ENCODE measurements around the gene LIAS.
"Not testable (repeated sequence)": the region's sequence is repeated elsewhere in the genome, so short reads cannot be mapped to it uniquely, and the experiment has no call there.

LIAS gene

DNA sequence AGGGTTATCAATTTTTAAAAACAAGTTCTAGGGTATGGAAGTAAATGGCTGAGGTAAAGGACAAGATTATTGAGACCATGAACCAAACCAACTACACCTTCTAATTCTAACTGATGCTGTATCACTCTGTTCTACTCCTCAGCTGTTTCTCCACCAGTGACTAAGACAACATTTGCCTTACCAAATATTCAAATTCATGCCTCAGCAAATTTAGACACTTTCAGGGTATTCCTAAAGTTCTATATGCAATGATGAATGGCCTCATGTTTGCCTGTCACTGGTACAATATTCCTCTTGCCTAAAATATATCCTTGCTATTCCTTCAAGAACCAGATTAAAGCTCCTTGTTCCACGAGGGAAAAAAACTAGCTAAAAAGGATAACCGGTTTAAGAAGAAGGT lies 5.1 kb upstream of the LIAS start:
- DNase-seq = no peak

DNA sequence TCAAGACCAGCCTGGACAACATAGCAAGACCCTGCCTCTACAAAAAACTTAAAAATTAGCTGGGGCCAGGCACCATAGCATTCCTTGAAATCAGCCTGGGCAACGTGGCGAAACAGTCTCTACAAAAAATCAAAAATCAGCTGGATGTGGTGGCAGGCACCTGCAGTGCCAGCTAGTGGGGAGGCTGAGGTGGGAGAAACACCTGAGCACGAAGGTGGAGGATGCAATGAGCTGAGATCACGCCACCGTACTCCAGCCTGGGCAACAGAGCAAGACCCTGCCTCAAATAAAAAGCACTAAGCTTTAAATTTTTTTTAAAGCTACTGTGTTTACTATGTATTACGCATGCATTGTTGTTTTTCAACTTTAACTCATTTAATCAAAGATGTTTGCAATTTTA lies 3.4 kb upstream of the LIAS start:
- DNase-seq = no peak

DNA sequence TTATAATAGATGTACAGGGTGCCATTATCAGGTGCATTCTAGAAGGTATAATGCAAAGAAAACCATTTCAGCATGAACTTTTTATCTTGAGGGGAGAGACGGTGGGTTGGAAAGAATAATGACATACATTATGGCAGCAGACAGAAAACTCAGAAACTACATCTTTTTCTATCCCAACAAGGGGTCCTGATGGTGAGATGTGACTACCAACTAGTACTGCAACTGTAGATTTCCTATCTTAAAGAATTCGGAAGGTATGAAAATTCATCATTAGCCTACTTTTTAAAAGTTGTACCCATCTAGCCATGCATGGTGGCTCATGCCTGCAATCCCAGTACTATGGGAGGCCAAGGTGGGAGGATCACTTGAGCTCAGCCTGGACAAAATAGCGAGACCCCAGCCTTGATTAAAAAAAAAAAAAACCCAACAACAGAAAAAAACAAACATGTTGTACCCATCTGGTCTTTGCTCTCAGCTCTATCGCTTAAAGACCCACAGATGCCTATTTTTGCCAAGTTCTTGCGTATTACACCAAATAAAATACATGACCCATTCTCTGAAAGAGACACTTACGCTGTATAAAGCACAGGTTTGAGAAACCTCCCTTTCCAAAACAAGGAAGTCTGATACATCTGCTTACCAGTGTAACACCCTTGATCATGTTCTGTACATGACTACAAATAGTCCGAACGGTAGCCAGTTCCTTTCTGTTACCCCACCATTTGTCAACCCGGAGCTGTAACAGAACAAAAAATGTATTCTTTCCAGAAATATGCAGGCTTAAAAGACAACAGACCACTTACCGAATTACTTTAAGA lies 1.7 kb upstream of the LIAS start:
- no peak for DNase-seq

DNA sequence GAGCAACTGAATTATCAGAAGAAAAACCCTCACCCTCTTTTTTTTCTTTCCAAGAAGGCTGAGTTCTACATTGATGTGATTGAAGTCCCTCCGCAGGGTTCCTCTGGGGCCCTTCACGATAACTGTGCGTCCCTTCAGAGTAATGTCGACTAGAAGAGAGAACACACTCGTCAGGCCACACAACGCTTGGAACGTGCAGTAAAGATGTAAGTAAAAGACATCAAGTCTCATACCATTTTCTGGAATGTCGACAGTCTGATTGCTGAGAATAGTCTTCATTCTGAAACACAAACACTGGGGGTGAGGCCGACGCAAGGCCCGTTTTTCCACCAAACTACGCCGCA lies 723 bp upstream of the LIAS start:
- not testable (repeated sequence) for DNase-seq

DNA sequence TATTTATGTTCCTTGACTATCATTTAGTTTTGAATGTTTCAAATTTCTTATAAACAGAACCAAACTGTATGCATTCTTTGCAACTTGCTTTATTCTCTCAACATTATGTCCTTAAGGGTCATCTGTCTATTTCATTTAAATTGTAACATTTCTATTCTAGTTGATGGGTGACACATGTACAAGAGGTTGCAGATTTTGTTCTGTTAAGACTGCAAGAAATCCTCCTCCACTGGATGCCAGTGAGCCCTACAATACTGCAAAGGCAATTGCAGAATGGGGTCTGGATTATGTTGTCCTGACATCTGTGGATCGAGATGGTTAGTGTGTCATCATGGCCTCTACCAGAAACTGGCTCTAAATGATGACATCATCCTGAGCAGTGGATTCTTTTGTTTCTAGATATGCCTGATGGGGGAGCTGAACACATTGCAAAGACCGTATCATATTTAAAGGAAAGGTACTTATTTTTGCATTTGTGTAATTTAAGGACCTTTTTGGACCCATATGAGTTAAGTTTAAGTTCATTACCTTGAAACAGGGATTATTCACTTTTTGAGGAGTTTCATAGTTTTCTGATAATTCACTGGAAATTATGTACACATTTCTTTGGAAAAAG lies 6.1 kb downstream of the LIAS start:
- no peak for DNase-seq

DNA sequence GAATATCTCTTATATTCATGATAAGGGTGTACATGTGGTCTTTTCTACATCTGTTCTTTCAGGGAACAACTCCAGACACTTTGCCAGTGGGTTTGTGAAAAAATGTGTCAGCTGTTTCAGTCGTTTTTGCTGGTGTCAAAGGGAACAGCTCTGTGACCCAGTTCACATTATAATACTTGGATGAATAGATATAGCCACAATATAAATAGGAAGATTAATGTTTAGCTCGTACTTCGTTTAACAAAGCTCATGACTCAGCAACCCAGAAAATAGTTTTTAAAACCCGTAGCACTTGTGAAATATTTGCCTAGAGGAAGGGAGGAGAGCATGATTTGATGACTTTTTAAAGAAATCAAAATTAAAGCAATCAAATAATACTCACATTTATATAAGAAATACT lies 7.9 kb downstream of the LIAS start:
- no peak for DNase-seq

DNA sequence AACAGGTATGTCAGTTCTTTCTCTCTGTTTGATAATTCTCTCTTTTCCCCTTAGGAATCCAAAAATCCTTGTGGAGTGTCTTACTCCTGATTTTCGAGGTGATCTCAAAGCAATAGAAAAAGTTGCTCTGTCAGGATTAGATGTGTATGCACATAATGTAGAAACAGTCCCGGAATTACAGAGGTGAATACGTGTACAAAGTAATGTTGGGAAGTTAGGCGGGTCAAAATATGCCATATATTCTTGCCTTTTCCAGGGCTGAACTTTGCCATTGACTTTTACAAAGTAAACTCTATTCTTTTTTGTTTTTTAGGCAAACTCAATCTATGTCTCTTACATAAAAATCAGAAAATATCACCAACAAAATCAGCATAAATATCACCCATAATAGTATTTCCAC lies 8.6 kb downstream of the LIAS start:
- DNase-seq = no peak

DNA sequence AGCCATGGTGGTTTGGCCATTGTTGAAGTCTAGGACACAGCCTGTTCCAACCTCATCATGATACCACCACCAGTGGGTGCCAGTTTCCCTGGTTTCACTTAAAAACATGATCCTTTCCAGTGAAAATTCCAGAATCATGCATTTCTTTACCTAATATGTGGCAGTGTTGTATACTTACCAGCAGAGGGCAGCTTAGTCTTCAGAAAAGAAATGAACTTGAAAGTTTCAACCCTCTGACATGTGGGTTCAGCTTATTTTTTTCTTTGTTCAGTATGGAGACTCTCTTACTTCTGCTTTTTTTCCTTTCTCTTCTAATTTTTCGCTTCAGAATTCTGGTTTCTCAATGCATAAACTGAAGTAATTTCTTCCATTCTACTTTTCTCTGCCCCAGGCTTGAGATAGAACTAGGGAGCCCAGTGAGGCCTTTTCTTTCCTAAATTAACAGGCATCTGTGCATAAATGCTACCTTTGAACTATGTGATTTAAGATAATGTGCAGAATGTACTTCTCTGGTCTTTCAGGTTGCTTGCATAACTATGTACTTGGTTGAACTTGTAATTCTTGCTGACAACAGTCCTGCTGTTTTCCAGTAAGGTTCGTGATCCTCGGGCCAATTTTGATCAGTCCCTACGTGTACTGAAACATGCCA lies 10.7 kb downstream of the LIAS start:
- DNase-seq = peak; percentile 9

DNA sequence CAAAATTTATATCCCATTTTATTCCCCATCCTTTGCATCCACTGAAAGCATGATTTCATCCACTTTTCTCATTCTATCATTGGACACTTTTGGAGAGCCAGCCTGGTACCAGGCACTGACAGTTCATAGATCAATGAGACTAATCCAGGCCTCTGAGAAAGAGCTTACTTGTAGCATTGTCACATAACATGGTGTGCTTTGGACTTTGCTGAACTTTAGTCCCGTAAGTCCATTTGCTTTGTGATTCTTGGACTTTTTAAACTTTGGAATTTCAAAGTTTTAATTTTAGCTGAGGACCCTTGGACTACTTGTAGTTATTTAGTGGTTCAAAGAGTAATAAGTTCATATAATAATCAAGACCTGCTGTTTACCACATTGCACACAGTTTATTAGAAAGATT lies 11.5 kb downstream of the LIAS start:
- no peak for DNase-seq

DNA sequence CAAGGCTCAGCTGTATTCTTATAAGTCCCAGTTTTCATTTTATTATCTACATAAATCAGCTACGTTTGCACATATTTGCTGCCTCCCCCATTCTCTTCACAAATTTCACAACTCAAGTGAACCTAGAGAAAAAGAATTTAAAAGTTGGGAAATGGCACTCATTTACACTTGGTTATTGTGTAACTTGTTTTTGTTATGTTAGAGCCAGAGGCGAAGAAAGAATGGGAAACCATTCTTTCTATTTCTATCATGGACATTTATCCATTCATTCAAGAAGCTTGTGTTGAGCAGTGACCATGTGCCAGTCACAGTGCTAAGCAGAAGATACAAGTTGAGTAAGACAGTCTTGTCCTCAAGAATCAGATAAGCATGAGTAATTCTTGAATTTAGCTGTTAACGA lies 13.5 kb downstream of the LIAS start:
- no peak for DNase-seq

DNA sequence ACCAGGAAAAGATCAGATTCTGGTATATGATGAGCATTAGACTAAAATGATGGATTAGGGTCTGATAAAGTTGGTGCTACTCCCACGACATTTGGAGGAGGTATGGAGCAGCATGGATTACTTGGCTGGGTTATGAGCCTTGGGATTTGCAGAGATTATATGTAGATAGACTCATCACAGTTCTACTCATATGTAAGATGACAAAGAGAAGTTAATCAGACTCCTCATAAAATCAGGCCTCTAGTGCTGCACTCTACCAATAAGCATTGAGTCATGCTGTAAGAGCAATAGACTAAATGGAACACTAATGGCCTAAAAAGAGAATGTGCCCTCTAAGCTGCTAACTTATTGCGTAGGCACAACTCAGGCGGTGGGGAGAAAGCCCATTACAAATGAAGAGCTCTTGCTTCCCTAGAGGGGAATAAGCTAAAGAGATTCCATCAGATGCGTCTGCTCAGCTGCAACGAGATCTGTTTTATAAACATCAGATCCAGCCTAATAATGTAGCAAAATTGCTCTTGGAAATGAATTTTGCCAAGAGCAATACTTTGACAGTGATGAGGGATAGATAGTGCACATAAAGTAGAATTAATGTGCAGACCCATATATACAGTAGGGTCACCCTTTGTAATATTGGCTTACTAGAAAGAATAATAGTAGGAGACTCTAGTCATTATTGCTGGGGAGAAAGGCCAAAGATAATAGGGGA lies 17.5 kb downstream of the LIAS start:
- no peak for DNase-seq

DNA sequence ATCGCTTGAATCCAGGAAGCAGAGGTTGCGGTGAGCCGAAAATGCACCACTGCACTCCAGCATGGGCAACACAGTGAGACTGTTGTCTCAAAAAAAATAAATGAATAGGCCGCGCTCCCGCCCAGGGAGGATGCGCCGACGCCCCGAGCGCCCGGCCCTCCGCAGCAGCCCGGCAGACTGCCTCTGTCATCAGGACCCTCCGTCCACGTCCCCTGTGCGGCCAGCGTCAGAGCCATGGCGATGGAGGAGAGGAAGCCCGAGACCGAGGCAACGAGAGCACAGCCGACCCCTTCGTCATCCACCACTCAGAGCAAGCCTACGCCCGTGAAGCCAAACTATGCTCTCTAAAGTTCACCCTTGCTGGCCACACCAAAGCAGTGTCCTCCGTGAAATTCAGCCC lies 21.4 kb downstream of the LIAS start:
- no peak for DNase-seq

DNA sequence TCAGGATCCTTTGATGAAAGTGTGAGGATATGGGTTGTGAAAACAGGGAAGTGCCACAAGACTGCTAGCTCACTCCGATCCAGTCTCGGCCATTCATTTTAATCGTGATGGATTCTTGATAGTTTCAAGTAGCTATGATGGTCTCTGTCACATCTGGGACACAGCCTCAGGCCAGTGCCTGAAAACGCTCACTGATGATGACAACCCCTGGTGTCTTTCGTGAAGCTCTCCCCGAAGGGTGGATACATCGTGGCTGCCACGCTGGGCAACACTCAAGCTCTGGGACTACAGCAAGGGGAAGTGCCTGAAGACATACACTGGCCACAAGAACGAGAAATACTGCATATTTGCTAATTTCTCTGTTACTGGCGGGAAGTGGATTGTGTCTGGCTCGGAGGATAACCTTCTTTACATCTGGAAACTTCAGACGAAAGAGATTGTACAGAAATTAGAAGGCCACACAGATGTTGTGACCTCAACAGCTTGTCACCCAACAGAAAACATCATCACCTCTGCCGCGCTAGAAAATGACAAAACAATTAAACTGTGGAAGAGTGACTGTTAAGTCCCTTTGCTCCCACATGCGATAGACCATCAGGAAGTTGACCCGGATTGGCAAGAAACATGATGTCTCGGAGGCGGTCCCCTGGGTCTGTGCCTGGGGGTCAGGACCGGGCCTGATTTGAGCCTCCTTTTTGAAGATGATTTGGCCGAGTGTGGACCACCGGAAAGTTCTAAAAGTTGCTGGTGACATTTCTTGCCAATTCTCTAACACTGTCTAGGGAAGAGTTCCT lies 22.2 kb downstream of the LIAS start:
- no peak for DNase-seq

DNA sequence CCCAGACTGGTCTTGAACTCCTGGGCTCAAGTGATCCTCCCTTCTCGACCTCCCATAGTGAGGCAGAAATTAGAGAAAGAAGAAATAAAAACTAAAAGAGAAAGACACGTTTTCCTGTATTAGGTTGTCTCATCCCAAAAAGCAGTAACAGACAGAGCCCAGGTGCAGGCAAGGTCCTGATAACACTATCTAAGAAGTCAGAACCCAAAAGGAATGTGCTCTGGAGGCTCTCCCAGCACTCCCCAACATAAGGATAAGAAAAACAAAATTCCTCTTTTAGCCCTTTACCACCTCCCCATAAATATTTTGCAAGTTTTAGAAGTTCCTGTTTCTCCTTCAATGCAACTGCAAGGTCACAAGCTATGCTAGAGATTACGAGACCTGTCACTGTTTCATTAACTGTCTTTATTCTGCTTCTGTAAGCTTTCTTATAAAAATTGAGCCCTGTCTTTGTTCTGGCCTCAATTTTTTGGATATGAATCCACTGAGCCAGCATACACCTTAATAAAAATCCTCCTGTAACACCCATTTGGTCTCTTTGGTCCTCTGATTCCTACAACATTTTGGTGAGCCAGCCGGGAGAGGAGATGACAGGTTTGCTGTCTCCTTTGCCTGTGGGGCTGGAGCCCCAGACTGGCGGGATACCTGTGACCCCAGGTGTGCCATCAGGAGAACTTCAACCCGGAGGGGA lies 25.9 kb downstream of the LIAS start:
- DNase-seq = no peak

DNA sequence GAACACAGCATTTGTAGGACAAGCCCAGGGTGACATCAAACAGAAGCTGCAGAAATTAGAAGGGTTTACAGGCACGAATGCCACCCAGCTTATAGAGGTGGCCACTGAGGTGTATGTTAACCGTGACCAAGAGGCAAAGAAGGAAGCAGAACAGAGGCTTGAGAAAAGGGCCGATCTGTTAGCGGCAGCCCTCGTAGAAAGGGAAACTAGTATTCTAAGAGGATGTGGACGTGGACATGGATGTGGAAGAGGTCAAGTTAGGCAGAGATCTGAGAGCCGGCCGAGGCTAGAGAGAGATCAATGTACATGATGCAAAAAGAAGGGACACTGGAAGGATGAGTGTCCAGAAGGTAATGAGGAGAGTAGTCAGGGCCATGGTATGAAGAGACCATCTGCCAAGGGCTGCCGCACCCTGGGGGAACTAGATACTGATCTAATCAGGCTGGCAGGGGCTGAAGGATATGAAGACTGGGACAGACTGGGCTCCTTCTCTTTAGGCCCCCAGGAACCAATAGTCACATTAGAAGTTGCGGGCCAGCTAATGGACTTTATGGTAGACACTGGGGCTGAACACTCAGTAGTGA lies 27.5 kb downstream of the LIAS start:
- DNase-seq = no peak

DNA sequence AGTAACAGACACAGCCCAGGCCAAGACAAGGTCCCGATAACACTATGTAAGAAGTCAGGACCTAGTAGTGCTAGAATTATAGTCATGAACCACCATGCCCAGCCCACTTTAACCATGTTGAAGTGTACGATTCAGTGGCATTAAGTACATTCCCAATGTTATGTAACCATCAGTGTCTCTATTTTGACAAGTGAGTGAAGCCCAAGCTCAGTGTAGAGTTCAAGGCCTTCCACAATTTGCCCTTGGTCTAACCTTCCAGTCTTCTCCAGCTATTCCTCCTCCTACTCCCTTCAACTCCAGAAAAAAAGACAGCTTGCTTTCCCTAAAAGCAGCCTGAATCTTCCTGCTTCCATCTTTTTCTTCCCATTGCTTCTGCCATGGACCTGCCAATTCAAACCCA lies 31.5 kb downstream of the LIAS start:
- no peak for DNase-seq

DNA sequence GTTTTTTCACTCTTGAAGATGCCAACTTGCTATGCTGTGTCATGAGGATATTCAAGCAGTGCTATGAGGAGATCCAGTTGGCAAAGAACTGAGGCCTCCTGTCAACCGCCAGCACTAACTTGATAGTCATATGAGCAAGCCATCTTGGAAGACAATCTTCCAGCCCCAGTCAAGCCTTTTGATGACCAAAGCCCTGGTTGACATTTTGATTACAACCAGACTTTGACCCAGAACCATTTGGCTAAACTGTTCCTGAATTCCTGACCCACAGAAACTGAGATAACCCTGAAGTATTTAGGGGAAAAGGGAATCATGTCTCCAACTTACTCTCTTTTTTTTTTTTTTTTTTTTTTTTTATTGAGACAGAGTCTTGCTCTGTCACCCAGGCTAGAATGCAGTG lies 35.5 kb downstream of the LIAS start:
- DNase-seq = no peak

DNA sequence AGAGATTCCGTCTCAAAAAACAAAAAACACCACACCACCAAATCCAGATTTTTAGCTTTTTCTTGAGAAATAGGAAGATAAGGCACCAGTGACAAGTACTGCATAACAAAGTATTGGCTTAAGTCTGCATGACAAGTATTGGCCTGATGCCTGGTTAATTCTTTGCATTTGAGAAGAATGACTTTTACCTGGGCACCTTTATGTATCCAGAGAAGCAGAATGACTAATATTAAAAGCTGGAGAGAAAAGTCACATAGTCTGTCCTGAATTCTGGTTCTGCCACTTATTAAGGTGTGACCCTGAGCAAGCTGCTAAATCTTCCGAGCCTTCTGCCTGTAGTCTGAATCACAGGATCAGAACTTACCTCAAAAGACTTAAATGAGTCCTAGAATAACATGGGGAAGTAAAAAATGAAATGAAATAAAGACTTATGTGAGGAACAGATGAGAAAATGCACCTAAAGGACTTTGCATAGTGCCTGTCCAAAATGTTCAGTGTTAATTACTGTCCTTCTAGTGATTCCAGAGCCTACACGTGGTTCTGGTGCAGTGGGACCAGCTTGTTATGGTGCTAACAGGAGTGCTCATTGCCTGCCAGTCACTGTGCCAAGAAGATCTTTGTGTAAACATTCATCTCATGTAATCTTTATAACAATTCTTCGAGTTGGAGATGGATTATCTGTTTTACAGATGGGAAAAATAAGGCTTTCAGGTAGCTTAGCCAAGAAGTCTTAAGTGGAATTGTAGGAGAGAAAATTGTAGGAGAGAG lies 36.8 kb downstream of the LIAS start:
- no peak for DNase-seq

DNA sequence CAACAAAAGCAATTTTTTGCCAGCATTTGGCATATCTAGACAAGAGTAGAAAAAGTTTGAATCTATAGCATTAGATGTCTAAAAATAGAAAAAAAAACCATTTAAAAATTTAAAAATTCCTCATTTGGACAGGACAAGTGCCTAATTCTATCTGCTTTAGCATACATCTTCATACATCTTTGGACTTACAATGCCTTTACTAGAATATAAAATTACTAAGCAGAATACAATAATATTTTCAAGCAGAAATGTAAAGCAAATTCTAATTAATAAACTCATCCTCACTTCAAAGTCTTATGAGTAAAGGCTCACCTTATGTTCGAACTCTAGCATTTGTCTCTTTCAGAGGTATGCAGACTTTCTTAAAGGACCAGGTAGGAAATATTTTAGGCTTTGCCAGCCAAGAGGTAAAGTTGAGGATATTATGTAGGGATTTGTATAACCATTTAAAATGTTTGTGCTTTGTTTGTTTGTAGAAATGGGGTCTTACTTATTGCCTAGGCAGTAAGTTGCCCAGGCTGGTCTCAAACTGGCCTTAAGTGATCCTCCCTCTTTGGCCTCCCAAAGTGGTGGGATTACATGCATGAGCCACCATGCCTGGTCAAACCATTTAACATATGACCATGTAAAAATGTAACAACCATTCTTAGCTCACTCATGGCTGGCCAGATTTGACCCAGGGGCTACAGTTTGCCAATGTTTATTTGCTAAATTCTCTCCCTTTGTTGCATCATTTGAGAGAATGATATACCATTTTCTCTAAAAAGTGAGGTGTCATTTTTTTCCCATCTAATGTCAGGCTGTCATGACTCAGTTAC lies 39.3 kb downstream of the LIAS start:
- no peak for DNase-seq

DNA sequence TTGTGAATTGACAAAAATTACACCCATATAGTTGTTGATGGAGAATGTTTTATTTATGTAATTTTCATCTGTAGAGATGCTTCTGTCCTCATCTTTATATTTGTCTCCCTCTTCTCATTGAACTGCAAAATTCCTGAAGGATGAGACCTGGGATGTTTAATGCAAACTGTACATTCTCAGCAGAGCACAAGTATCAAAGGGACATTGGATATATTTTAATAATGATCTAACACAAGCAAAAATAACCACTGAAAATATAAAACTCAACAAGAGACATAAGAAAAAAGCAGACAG lies 39.8 kb downstream of the LIAS start:
- DNase-seq = no peak
